Activated CD8-positive, alpha-beta memory T cell treated with anti-CD3 and anti-CD28 coated beads, Interleukin-2, amount 50 U/mL, for 48 hours (primary cell): ENCODE data around the gene RSPO1.
"Not testable (repeated sequence)": the region's sequence is repeated elsewhere in the genome, so short reads cannot be mapped to it uniquely, and the experiment has no call there.

Experiments
- DNase-seq: peaks from one replicate; pipeline ENCODE4 v3.0.0-alpha.2; 2020

The RSPO1 gene

GRCh38 chr1:37634244-37634991 is at the start of gene RSPO1:
TSS of gene RSPO1 (minus strand) at chr1:37634892. CDS start at chr1:37629661, 5,231 bp downstream.
- no peak for DNase-seq

GRCh38 chr1:37684182-37684581 is 49.5 kb upstream of the RSPO1 start:
- DNase-seq = not testable (repeated sequence)

GRCh38 chr1:37682334-37682987 is 47.8 kb upstream of the RSPO1 start:
- peak; percentile 91 for DNase-seq

GRCh38 chr1:37680933-37681332 is 46.2 kb upstream of the RSPO1 start:
- no peak for DNase-seq

- no peak for DNase-seq
Measured at GRCh38 chr1:37677808-37678207, 43.1 kb upstream of the RSPO1 start.

- DNase-seq = no peak
Measured at GRCh38 chr1:37677143-37677439, 42.4 kb upstream of the RSPO1 start.

GRCh38 chr1:37676281-37677142 is 41.8 kb upstream of the RSPO1 start:
- DNase-seq = no peak

- DNase-seq = peak; percentile 74
Measured at GRCh38 chr1:37673920-37674319, 39.2 kb upstream of the RSPO1 start.

- DNase-seq = no peak
Measured at GRCh38 chr1:37672136-37672870, 37.6 kb upstream of the RSPO1 start.

- DNase-seq = no peak
Measured at GRCh38 chr1:37671261-37671660, 36.6 kb upstream of the RSPO1 start.

- DNase-seq = no peak
Measured at GRCh38 chr1:37670133-37670532, 35.4 kb upstream of the RSPO1 start.

GRCh38 chr1:37667023-37667671 is 32.5 kb upstream of the RSPO1 start:
- DNase-seq = no peak

GRCh38 chr1:37666241-37666867 is 31.7 kb upstream of the RSPO1 start:
- no peak for DNase-seq

GRCh38 chr1:37663426-37664000 is 28.8 kb upstream of the RSPO1 start:
- no peak for DNase-seq

GRCh38 chr1:37662031-37662755 is 27.5 kb upstream of the RSPO1 start:
- no peak for DNase-seq

- DNase-seq = no peak
Measured at GRCh38 chr1:37661401-37661800, 26.7 kb upstream of the RSPO1 start.

GRCh38 chr1:37660664-37661063 is 26.0 kb upstream of the RSPO1 start:
- no peak for DNase-seq

- DNase-seq = no peak
Measured at GRCh38 chr1:37658486-37658885, 23.8 kb upstream of the RSPO1 start.

GRCh38 chr1:37657620-37658412 is 23.1 kb upstream of the RSPO1 start:
- DNase-seq = no peak

GRCh38 chr1:37656881-37657280 is 22.2 kb upstream of the RSPO1 start:
- no peak for DNase-seq
